Activated CD4-positive, alpha-beta T cell treated with anti-CD3 and anti-CD28 coated beads, Interleukin-2, amount 50 U/mL, for 24 hours (primary cell): ENCODE measurements around the gene SEBOX.
A peak's percentile ranks its signal among the peaks of the same experiment; 100 is the strongest.

Experiments used
- DNase-seq, 2 donors: peaks; one replicate each; pipeline ENCODE4 v3.0.0-alpha.2; 2020; ENCODE audit warnings: low read depth in 1 of 2, low spot score in 1 of 2

SEBOX gene

DNA sequence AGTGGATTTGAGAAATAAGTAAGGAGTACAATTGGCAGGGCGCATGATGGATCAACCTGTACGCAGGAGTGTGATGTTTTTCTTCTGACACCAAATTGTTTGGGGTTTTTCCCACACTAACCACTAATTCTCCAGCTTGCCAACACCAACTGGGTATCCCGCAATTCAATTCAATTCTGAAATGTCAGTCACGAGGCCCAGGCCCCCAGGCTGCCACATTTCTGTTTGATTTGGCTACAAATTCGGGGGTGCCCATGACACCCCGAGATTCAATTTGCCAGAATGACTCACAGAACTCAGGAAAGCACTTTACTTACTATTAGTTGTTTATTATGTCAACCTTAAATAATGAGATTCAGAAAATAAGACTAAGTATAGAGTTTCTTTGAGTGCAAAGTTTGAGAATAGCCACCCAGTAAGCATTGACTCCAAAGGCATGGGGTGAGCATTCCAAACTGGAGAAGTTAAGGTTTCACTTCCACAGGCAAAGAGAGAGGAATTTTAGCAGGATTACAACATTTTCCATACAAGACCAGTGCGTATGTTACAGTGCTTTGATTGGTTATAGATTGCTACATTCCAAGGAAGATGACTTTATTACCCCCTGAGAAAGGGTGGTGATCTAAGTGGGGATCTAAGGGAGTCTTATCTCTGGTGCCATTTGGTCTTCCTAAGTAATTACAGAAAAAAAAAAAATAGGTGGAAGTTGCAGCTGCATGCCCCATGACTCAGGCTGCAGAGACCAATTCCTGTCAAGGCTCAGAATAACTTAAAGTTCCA lies 29.5 kb upstream of the SEBOX start:
- DNase-seq: no peak

DNA sequence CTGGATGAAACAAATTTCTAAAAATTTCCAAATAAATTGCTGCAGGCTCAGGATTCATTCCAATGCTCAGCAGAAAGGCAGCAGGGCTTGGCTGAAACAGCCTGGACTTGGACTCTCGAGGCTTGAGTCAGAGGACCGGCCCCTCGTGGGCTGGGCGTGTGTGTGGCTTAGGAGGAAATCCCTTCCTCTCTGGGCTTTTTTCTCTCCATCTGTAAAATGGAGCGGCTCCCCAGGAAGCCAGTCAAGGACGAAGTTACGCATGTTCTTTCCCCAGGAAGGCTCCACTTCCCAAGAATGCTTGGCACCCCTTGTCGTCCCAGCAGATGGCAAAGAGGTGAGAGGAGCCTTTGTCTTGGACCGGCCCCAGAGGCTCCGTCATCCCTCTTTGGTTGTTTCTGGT lies 27.5 kb upstream of the SEBOX start:
- DNase-seq: no peak

DNA sequence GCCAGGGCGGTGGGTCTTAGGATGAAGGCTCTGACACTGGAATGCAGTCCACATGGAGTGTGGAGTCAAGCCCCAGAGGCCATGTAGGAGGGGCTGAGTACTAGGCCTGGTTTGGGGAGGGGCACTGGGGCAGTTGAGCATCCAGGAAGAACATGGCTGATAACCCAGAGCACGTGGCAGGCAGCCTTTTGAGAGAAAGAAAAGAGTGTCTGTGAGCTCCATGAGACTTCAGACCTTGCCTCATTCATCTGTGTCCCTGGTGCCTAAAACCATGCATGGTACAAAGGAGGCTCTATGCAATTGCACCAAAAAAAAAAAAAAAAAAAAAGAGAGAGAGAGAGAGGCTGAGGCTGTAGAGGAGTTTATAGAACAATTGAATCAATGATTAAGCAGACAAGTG lies 26.4 kb upstream of the SEBOX start:
- DNase-seq: no peak

DNA sequence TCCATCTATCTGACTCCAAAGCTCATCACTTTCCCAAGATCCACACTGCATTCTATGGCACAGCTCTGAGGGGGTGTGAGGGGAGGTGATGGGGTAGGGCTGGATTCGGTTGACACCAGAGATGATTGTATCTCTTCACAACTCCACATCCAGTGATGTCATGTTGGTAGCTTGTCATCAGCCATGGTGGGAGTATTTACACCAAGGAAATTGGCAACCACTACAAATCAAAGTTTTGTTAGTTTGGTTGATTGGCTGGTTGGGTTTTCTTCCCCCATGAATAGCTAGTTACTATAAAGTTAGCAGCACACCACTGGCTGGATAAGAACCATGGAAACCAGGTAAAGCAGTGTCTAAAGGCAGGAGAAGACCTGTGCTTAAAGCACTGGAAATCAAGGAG lies 26.0 kb upstream of the SEBOX start:
- DNase-seq: no peak

DNA sequence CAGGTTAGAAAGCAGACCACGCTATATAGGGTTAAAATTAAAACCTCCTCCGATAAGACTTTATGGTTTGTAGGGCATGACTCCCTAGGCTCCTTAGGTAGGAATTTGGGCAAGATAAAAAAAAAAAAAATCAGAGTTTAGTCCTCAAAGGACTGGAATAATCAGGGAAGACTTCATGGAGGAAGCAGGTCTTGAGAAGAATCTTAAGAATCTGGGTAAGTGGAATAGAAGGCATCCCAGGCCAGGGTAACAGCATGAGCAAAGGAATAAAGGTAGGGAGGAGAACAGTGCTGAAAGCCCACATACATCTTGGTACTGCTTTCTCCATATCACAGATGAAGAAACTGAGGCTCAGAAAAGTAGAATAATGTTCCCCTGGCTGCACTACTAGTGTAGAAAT lies 25.6 kb upstream of the SEBOX start:
- no peak for DNase-seq

DNA sequence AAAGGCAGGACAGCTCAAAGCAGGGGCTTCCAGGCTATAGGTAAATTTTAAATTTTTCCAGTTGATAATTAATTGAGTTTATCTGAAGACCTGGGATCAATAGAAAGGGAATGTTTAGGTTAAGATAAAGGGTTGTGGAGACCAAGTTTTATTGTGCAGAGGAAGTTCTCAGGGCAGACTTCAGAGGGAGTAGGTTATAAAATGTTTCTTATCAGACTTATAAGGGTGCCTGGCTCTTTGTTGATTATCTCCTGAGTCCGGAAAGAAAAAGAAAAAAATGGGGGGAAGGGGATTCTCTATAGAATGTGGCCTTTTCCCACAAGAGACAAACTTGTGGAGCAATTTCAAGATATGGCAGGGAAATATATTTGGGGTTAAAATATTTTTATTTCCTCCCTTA lies 25.1 kb upstream of the SEBOX start:
- DNase-seq: no peak

DNA sequence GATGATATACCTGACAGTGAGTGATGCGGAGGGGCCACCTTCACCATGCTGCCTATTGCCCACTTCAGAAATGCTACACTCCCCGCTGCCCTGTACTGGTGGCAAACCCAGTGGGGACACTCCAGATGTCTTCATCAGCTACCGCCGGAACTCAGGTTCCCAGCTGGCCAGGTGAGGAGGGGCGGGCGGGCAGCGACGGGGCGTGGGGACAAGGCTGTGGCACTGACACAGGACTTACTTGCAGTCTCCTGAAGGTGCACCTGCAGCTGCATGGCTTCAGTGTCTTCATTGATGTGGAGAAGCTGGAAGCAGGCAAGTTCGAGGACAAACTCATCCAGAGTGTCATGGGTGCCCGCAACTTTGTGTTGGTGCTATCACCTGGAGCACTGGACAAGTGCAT lies 23.1 kb upstream of the SEBOX start:
- DNase-seq: no peak

DNA sequence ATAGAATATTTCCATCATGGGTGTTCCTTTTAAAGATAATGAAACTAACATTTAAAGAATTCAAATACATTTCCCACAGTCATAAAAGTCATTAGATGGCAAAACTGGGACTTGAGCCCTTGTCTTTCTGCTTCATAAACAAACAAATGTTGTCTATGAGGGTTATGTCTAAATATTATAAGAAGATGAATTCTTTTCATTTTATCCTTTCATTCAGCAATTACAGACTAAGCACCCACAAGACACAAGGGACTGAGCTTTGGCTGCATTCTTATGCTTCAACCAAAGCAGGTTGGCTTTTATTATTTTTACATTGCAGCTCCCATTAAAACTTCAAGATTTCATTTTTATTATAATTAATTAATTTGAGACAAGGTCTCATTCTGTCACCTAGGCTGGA lies 21.4 kb upstream of the SEBOX start:
- no peak for DNase-seq

DNA sequence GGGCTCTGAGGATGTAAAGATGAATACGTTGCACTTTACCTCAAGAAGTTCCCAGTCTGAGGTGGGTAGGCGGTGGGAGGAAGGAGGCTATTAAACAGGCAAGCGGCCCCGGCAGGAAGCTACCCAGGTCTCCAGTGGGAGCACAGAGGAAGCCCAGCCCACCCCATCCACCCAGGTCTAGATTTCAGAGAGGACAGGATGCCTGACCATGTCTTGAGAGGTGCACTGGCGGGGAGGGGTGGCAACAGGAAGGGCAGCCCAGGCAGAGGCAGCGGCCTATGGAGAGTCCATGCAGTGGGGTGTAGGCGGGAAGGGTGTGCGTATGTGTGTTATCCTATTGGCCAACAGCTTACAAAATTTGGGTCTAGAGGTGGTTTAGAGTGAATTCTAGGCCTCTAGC lies 20.4 kb upstream of the SEBOX start:
- DNase-seq: no peak

DNA sequence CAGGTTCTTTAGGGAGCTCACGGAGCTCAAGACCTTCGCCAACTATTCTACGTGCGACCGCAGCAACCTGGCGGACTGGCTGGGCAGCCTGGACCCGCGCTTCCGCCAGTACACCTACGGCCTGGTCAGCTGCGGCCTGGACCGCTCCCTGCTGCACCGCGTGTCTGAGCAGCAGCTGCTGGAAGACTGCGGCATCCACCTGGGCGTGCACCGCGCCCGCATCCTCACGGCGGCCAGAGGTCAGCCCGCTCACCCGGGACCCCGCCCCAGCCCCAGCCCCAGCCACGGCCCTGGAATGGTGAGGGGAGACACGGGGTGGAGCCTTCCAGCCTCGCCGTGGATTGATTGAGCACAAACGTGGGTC lies 20.0 kb upstream of the SEBOX start:
- DNase-seq: no peak

DNA sequence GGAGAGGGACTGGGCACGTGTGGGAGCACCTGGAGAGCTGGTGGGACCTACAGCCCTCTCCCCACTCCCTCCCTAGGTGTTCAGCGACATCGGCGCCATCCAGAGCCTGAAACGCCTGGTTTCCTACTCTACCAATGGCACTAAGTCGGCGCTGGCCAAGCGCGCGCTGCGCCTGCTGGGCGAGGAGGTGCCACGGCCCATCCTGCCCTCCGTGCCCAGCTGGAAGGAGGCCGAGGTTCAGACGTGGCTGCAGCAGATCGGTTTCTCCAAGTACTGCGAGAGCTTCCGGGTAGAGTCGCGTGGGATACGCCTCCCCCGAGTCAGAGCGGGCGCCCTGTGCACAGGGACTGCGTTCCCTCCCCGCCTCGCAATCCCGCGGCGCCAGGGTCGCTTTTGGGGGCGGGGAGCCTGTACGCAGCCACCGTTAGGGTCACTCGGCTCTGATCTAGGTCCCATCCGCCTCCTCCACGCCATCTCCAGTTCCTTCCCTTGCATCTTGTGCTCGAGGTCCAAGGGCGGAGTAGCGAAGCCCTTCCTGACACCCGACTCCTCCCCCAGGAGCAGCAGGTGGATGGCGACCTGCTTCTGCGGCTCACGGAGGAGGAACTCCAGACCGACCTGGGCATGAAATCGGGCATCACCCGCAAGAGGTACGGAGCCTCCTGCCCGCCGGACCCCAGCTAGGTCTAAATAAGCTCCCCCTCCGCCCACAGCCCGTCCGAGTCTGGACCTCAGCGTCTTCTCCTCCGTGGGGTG lies 19.5 kb upstream of the SEBOX start:
- peak; percentile 41 to 44 for DNase-seq

DNA sequence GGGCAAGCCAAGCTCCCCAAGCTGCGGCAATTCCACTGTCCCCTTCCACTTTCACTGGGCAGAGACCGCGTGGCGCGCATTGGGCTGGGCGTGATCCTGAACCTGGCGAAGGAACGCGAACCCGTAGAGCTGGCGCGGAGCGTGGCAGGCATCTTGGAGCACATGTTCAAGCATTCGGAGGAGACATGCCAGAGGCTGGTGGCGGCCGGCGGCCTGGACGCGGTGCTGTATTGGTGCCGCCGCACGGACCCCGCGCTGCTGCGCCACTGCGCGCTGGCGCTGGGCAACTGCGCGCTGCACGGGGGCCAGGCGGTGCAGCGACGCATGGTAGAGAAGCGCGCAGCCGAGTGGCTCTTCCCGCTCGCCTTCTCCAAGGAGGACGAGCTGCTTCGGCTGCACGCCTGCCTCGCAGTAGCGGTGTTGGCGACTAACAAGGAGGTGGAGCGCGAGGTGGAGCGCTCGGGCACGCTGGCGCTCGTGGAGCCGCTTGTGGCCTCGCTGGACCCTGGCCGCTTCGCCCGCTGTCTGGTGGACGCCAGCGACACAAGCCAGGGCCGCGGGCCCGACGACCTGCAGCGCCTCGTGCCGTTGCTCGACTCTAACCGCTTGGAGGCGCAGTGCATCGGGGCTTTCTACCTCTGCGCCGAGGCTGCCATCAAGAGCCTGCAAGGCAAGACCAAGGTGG lies 16.3 kb upstream of the SEBOX start:
- no peak for DNase-seq

DNA sequence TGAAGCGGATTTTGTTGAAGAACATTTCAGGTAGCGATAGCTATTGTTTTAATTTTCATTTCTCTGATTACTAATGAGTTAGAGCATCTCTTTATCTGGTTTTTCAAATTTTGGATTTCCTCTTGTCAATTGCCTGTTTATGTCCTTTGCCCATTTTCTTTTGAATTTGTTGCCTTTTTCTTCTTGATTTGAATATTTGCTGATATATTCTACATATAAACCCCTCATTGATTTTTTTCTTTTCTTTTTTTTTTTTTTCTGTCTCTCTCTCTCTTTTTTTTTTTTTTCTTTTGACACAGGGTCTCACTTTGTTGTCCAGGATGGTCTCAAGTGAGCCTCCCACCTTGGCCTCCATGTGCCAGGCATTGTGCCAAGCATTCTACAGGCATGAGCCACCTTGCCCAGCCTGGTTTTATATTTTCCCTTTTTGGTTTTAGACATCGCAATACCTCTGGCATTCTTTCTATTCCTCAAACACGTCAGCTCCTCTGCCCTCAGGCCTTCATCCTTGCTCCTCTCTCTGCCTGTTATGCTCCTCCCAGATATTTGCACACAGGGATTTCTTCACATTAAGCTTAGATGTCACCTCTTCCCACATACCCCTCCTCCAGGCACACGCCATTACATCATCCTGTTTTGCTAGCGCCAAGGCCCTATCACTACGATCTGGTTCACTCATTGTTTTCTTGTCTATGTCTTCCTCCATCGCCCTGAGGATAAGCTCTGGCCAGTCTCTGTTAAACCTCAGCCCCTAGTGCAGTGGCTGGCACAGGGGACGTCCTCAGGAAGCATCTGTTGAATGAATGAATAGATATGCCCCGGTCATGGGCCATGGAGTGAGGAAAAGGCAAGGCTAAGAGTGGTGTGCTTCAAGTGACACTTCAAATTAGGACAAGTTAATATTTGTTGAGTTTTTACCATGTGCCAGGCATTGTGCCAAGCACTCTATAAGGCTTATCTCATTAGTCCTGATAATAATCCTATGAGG lies 15.1 kb upstream of the SEBOX start:
- DNase-seq: no peak

DNA sequence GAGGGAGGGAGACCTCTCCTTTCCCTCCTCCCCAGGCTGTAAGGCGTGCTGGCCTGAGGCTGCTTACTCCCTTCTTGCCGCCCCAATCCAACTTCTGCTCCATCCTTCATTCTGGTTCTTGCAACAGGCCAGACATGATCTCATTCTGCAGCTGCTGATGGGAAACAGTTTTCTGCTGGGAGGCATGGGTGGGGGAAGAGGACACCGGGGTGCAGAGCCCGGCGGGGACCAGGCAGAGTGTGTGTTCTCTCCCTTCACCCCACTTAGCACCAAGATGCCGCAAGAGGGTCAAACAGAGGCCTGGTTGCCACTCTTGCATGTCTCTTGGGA lies 7.9 kb upstream of the SEBOX start:
- DNase-seq: no peak

DNA sequence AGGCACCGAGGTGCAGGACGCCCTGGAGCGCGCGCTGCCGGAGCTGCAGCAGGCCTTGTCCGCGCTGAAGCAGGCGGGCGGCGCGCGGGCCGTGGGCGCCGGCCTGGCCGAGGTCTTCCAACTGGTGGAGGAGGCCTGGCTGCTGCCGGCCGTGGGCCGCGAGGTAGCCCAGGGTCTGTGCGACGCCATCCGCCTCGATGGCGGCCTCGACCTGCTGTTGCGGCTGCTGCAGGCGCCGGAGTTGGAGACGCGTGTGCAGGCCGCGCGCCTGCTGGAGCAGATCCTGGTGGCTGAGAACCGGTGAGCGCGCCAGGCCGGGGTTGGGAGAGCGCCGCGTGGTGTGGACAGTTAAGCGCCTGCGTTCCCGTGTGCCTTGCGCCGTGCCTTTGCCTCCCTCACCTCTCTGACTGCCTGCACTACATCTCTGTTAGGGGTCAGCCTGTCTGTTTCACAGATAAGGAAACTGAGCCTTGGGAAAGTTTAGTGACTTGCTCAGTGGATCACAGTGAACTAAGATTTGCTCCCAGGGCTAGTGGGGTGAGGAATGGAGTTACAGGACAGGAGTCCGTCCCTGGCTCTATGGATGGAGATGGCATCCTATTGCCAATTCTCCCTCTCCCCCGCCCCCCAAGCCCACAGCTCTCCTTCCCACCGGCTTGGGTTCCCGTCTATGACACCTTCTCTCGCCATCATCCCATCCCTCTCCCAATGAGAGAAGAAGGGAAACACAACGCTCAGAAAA lies 7.4 kb upstream of the SEBOX start:
- no peak for DNase-seq

DNA sequence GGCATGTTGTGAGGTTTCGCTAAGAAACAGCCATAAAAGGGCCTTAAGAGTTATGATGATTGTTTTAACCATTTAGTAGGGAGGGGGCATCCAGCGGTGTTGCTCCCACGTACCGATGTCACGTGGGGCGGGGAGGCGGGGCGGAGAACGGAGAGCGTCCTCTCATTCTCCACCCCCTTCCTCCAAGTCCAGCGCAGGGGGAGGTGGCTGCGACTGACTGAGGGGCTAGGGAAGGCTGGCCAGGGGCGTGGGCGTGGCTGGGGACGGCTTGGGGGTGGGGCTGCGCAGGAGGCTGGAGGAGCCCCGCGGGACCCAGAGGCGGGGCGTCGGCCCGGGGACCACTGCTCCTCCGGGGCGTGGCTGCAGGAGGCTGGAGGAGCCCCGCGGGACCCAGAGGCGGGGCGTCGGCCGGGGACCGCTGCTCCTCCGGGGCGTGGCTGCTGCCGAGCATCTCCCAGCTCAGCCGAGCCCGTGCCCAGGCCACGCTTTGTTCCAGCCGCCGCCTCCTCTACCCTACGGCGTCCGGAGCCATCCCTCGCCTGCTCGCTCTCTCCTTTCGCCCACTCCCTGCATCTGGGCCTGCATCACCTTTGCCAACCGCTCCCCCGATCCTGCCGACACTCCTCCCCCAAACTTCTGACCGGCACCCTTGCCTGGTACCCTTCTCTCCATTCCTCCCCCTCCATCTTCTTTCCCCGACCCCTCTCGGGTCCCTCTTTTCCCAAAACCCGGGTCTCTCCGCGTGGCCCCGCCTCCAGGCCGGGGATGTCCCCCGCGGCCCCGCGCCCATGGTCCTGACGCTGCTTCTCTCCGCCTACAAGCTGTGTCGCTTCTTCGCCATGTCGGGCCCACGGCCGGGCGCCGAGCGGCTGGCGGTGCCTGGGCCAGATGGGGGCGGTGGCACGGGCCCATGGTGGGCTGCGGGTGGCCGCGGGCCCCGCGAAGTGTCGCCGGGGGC lies 6.5 kb upstream of the SEBOX start, which contains the start of gene SARM1:
TSS of gene SARM1 (plus strand) at position 450 of the 958 bp plus-strand sequence. CDS start at position 789, 339 bp downstream.
- DNase-seq: peak; percentile 71 to 79

DNA sequence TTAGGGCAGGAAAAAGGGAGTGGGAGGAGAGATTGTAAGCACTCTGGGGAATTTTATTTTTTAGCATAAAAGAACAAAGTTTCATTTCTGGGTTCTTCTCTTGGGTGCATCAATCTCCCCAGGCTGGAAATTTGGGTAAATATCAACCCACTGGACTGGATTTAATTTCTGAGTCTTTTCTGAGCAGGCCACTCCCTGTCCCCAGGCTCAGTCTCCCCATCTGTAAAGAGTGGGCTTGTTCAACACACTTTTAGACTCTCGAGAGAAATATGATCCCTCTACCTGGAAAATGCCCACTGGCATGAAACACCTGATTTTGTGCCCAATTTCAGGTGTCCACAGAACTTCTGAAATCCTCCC lies 5.7 kb upstream of the SEBOX start:
- no peak for DNase-seq

DNA sequence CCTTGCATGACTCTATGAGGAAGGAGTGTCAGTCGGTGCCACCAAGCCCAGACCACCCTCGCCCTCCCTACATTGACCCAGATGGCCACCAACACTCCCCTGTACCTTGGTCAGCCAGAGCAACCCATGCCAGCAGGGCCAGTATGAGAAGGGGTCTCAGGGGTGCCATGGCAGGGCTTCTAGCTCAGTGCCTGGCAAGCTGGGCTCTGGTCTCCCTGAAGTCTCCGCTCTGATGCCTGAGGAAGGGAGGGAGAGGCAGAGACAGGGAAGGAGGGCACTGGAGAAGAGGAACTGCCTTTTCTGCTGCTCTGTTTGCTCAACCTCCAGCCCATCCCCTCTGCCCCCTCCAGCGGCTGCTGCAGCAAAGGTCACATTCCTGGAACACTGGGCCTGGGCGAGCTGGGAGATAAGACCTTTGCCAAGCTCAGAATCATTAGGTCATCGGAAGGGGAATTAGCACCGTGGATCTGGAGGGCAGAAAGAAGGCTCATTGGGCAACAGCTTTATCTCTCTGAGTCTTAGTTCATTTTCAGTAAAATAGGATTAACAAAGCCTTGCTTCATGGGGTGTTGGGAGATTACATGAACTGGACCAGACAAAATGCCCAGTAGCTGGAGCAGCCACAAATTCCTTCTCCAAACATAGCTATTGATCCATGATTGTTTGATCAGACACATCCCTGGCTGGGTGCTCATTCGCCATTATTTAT lies 5.2 kb upstream of the SEBOX start, which contains the start of gene VTN:
TSS of gene VTN (minus strand) at position 273 of the 709 bp plus-strand sequence. CDS start at position 169, 104 bp downstream.
- DNase-seq: no peak

DNA sequence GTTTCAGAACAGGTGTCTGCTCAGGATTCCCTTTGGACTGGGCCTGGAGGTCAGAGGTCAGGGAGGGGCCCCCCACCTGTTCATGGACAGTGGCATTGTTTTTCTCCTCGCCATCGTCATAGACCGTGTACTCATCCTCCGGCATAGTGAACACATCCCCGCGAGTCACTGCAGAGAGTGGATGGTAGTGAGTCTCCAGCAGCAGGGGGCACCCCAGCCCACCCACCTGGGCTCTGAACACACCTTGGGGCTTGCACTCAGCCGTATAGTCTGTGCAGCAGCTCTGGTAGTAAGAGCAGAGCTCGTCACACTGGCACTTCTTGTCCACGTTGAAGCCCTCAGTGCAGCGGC lies 4.7 kb upstream of the SEBOX start:
- DNase-seq: no peak
